ENCODE data around the gene PSME3. TPM values are rescaled to one million over a fixed set of nuclear protein-coding genes. Genes with fewer than 3 reads are reported as not detected.
A peak's percentile ranks its signal among the peaks of the same experiment; 100 is the strongest.
"Not testable (repeated sequence)": the region's sequence is repeated elsewhere in the genome, so short reads cannot be mapped to it uniquely, and the experiment has no call there.

Gene PSME3
- total RNA-seq, 2 donors from 2014 or later, result 68.2 to 80.6 TPM

DNA sequence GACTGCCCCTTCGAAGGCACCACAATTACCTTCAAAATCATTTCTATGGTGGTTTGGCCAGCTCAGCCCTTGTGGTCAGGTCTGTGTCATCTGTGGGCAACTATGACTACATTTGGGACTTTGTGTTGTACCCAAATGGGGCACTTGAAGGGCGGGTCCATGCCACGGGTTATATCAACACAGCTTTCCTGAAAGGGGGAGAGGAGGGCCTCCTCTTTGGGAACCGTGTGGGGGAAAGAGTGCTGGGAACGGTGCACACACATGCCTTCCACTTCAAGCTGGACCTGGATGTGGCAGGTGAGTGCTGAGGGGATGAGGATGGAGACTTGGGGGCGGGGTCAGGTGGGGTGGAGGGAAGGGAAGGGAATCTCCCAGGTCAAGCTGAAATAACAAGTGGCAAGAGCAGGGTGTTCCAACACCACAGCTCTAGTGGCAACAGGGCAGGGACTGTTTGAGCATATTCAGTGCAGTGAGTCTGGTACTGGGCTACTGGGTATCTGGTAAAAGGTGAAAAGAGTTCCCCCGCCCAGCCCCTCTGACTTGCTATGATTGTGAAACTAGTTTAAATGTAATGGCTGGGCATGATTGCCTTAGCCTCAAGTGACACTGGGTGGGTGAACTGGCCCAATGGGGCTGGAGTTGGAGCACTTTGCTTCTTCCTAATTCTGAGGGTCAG is 12.9 kb downstream of the PSME3 start:
- intact Hi-C loops (cut with DNase I), result loop anchor here in 1 of 2 donors (2.0 kb wide), 1 partner anchor 83 kb away; no protein-coding TSS in a partner anchor
- DNase-seq (ENCODE audit: low spot score), result no peak

- no peak for DNase-seq (ENCODE audit: low spot score)
- intact Hi-C loops (cut with DNase I), result no loop called here
Observed at GRCh38 chr17:42846594-42847280, 13.5 kb downstream of the PSME3 start.

DNA sequence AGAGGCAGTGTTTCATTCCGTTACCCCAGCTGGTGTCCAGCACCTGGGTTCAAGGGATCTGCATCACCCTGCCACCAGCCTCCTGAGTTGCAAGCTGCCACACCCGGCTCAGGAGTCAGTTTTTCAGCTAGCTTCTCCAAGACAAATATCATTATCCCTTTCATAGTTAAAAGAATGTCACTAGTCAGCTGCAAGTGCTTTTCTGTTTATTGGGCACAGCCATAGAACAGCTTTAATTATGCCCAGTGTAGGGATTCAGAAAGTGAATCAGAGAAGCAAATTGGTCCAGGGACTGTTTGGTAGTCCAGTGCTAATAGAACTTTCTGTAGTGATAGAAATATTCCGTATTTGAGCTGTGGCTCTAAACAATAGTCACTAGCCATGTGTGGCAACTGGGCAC is 14.9 kb downstream of the PSME3 start:
- DNase-seq (ENCODE audit: low spot score), result no peak
- intact Hi-C loops (cut with DNase I), result no loop called here

GRCh38 chr17:42849031-42849430 is 15.8 kb downstream of the PSME3 start:
- DNase-seq (ENCODE audit: low spot score), result no peak
- intact Hi-C loops (cut with DNase I), result no loop called here

DNA sequence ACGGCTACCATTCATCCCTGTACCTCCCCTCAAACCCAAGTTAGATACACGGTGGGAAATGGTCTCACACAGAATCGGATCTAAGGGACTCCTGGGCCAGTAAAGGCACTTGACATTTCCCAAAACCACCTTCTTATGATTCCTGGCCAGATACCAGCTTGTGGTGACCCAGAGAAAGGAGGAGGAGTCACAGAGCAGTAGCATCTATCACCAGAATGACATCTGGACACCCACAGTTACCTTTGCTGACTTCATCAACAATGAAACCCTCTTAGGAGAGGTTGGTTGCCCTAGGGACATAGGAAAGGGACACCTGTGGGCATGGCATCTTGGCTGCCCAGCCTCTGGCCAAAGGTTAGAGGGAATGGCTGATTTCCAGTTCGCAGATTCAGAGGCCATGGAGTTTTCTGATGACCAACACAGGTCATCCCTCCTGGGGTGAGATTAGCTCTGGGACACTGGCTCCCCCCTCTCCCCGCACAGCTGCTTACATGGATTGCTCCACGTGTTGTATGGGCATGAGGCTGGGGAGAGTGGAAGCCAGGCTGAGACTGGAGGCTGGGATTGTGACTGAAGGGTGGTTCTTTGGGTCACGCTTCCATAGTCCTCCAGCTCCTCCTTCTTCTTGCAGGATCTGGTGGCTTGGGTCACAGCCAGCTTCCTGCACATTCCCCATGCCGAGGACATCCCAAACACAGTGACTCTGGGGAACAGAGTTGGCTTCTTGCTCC is 16.4 kb downstream of the PSME3 start:
- intact Hi-C loops (cut with DNase I), result no loop called here
- no peak for DNase-seq (ENCODE audit: low spot score)

DNA sequence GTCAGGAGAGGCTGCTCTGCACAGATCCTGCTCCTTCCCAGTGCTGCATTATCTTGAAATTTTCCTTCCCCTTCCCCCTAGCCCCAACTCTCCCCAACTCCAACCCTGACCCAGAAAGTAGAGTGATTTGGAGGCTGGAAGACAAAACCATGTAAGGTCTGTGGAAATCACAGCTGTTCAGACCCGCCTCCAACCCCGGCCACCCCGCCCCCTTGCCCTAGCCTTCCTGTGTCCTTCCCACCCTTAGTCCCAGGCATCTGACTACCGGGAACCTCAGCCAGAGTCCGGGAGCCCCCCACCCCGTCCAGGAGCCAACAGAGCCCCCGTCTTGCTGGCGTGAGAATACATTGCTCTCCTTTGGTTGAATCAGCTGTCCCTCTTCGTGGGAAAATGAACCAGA is 17.8 kb downstream of the PSME3 start, which contains the start of gene AOC3:
AOC3 (plus strand) TSS at position 246 of the 400 bp plus-strand sequence; CDS start at position 391, 145 bp downstream.
- intact Hi-C loops (cut with DNase I), result no loop called here

DNA sequence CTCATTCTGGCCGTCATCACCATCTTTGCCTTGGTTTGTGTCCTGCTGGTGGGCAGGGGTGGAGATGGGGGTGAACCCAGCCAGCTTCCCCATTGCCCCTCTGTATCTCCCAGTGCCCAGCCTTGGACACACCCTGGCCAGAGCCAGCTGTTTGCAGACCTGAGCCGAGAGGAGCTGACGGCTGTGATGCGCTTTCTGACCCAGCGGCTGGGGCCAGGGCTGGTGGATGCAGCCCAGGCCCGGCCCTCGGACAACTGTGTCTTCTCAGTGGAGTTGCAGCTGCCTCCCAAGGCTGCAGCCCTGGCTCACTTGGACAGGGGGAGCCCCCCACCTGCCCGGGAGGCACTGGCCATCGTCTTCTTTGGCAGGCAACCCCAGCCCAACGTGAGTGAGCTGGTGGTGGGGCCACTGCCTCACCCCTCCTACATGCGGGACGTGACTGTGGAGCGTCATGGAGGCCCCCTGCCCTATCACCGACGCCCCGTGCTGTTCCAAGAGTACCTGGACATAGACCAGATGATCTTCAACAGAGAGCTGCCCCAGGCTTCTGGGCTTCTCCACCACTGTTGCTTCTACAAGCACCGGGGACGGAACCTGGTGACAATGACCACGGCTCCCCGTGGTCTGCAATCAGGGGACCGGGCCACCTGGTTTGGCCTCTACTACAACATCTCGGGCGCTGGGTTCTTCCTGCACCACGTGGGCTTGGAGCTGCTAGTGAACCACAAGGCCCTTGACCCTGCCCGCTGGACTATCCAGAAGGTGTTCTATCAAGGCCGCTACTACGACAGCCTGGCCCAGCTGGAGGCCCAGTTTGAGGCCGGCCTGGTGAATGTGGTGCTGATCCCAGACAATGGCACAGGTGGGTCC is 18.4 kb downstream of the PSME3 start:
- intact Hi-C loops (cut with DNase I); DNase-seq (ENCODE audit: low spot score): not testable (repeated sequence)

More for the DNA sequence above, 17.8 kb downstream of the PSME3 start, which contains the start of gene AOC3:
- peak; percentile 88 for DNase-seq (ENCODE audit: low spot score)

DNA sequence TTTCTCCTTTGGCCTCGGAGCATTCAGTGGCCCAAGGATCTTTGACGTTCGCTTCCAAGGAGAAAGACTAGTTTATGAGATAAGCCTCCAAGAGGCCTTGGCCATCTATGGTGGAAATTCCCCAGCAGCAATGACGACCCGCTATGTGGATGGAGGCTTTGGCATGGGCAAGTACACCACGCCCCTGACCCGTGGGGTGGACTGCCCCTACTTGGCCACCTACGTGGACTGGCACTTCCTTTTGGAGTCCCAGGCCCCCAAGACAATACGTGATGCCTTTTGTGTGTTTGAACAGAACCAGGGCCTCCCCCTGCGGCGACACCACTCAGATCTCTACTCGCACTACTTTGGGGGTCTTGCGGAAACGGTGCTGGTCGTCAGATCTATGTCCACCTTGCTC is 19.2 kb downstream of the PSME3 start:
- DNase-seq (ENCODE audit: low spot score), result peak; percentile 76
- intact Hi-C loops (cut with DNase I), result no loop called here

DNA sequence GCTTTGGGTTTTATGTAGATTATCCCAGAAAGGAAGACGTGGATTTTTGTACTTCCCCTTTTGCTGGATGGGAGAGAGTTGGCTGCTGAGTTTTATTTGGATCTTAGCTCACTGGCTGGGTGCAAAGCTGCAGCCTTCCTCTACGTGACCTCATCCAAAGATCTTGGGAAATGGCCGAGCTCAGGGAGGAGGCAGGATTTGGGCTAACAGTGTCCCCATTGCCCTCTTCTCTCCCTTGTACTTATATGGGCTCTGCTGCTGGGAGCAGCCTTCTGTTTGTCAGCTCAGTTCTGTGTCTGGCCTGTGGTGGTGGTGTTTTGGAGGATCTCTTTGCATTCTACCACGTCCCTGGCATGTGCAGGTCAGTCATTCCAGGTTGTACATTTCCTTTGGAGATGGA is 19.8 kb downstream of the PSME3 start:
- peak; percentile 85 for DNase-seq (ENCODE audit: low spot score)
- intact Hi-C loops (cut with DNase I), result no loop called here

DNA sequence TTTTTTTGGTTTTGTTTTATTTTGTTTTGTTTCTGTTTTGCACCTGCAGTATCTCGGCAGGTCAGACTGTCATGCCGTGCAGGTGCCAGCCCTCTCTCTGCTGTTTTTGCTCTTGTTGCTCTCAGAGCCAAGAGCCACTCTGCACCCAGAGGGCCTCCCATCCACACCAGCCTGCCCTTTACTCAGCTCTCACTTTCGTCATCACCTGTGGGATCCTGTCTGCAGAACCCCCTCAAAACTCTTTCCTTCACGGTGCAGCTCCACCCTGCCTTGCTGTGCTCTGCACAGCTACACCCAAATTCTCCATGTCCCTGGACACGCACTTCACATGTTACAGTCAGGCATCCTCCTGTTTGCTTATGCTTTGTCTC is 20.4 kb downstream of the PSME3 start:
- intact Hi-C loops (cut with DNase I), result no loop called here
- DNase-seq (ENCODE audit: low spot score), result peak; percentile 28

GRCh38 chr17:42853968-42854790 is 21.0 kb downstream of the PSME3 start:
- intact Hi-C loops (cut with DNase I), result no loop called here
- peak; percentile 59 for DNase-seq (ENCODE audit: low spot score)

DNA sequence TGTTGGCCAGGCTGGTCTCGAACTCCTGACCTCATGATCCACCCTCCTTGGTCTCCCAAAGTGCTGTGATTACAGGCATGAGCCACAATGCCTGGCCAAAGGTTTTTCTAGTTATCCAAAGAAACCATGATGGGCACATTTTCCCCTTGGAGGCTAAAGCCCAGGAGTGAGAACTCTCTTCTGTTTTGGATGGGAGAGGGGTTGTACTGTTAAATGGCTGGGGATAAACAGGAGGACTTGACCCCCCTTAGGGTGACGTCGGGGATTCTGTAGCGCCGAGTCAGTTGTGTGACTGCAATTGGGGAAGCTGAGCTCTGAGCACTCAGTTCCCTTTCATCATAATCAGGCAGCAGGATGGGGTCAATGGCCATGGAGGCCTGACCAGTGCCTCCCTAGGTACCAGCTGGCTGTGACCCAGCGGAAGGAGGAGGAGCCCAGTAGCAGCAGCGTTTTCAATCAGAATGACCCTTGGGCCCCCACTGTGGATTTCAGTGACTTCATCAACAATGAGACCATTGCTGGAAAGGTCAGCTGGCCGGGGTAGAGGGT is 21.9 kb downstream of the PSME3 start:
- DNase-seq (ENCODE audit: low spot score), result peak; percentile 81
- intact Hi-C loops (cut with DNase I), result no loop called here

GRCh38 chr17:42856093-42856492 is 22.9 kb downstream of the PSME3 start:
- DNase-seq (ENCODE audit: low spot score), result peak; percentile 18
- intact Hi-C loops (cut with DNase I), result not testable (repeated sequence)

DNA sequence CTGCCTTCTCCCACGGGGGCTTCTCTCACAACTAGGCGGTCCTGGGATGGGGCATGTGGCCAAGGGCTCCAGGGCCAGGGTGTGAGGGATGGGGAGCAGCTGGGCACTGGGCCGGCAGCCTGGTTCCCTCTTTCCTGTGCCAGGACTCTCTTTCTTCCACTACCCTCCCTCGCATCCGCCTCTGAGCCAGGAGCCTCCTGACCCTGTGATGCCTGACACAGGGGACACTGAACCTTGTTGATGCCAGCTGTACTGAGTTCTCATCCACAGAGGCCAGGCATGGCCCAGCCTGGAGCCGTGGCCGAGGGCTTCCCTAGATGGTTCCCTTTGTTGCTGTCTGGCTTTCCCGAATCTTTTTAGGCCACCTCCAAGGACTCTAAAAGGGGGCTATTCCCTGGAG is 23.3 kb downstream of the PSME3 start:
- intact Hi-C loops (cut with DNase I), result not testable (repeated sequence)
- peak; percentile 41 for DNase-seq (ENCODE audit: low spot score)

DNA sequence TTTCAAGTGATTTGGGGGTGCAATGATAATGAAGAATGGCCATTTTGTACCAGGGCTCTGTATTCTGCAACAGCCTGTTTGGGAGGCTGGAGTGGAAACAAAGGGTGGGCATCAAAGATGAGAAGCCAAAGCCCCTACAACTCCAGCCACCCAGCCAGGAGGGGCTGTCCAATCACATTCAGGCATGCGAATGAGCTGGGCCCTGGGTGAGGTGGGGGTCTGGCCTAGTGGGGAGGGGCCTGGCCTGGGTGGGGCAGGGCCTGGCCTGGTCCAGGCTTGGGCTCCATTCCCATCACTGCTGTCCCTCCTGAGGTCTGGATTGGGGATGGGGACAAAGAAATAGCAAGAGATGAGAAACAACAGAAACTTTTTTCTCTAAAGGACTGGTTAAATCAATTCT is 24.2 kb downstream of the PSME3 start:
- DNase-seq (ENCODE audit: low spot score), result peak; percentile 37
- intact Hi-C loops (cut with DNase I), result no loop called here

- intact Hi-C loops (cut with DNase I), result no loop called here
- peak; percentile 51 for DNase-seq (ENCODE audit: low spot score)
Observed at GRCh38 chr17:42865638-42866094, 32.5 kb downstream of the PSME3 start.

GRCh38 chr17:42866216-42866615 is 33.0 kb downstream of the PSME3 start:
- DNase-seq (ENCODE audit: low spot score), result peak; percentile 42
- intact Hi-C loops (cut with DNase I), result no loop called here

All from posterior vena cava (tissue), 2 donors.